K562 (cell line): ENCODE data around the gene EIF1. TPM values are rescaled to one million over a fixed set of nuclear protein-coding genes. Genes with fewer than 3 reads are reported as not detected.

Experiments
- FOXK2 ChIP-seq, 2 experiments: fragments of 450-650 bp; IDR thresholded peaks in 1 of 2; conservative IDR thresholded peaks in 1 of 2; 2 replicates each; pipeline ENCODE4 v1.6.1; 2016; ENCODE audit warnings: low read depth in 2 of 2, mild to moderate bottlenecking in 1 of 2
- KDM1A ChIP-seq, 2 experiments: fragments of 450-650 bp; IDR thresholded peaks; 2 replicates each; pipeline ENCODE4 v1.6.1; 2016; ENCODE audit warnings: mild to moderate bottlenecking in 2 of 2
- MXI1 ChIP-seq: IDR thresholded peaks from 2 replicates; pipeline ENCODE4 v1.6.1; 2011; ENCODE audit warnings: low read depth, mild to moderate bottlenecking, improper control_type of control experiment, low read length
- NFRKB ChIP-seq: fragments of 450-650 bp; IDR thresholded peaks from 2 replicates; pipeline ENCODE4 v1.6.1; 2016; ENCODE audit warnings: low read depth
- NFYB ChIP-seq: IDR thresholded peaks from 2 replicates; pipeline ENCODE4 v1.6.1; 2011; ENCODE audit warnings: mild to moderate bottlenecking, moderate library complexity; ENCODE audit not compliant: insufficient read length; ENCODE audit errors: extremely low read depth
- PHF21A ChIP-seq: fragments of 450-650 bp; IDR thresholded peaks from 2 replicates; pipeline ENCODE4 v1.6.1; 2017; ENCODE audit warnings: low read depth, borderline replicate concordance
- TAF7 ChIP-seq: fragments of 450-650 bp; IDR thresholded peaks from 2 replicates; pipeline ENCODE4 v1.6.1; 2016; ENCODE audit warnings: missing genetic modification characterization, missing compliant biosample characterization
- TCF7L2 ChIP-seq: fragments of 150-350 bp; IDR thresholded peaks from 2 replicates; pipeline ENCODE4 v1.6.1; 2016; ENCODE audit warnings: low read depth, mild to moderate bottlenecking, low read length, moderate library complexity
- ZKSCAN1 ChIP-seq: fragments of 150-350 bp; IDR thresholded peaks from 2 replicates; pipeline ENCODE4 v1.6.1; 2016; ENCODE audit warnings: low read depth, low read length
- ZNF696 ChIP-seq: fragments of 250-450 bp; sonication (Bioruptor Pico); conservative IDR thresholded peaks from 2 replicates; pipeline ENCODE4 v1.4.0; 2020; ENCODE audit warnings: mild to moderate bottlenecking, moderate library complexity
- polyA plus RNA-seq, 8 experiments: library from polyadenylated mRNA; depleted of rRNA in 4 of 8; stranded (reverse) in 5 of 8; unstranded in 3 of 8; fragments of >200 nt; fragmentation: Nextera tagmentation in 2 of 8; fragmentation: Illumina TruSeq in 1 of 8; extraction: Ambion mirVana in 2 of 8; extraction: Trizol in 1 of 8; gene quantifications; 2 replicates each; pipeline versions ENCODE4 v1.2.1 to v1.2.3, GENCODE V29; 2011 to 2014; ENCODE audit warnings: inconsistent platforms in 1 of 8, missing spikeins in 1 of 8
- total RNA-seq, 7 experiments: library from RNA; depleted of rRNA in 6 of 7; stranded (reverse); fragments of >200 nt in 6 of 7; fragmentation: Illumina TruSeq in 2 of 7; extraction: Trizol in 2 of 7; gene quantifications; 2 replicates each; pipeline versions ENCODE4 v1.2.1 to v1.2.3, GENCODE V29; 2011 to 2021; ENCODE audit warnings: low replicate concordance in 1 of 7
- TF ChIP-seq, protein P1 (sequence below): fragments of 200-800 bp; sonication (Bioruptor generic); IDR thresholded peaks from 2 replicates; pipeline ENCODE4 v1.6.1; 2017; ENCODE audit warnings: missing genetic modification characterization, missing compliant biosample characterization
- TF ChIP-seq, protein P2 (sequence below): fragments of 450-650 bp; formaldehyde crosslinking; IDR thresholded peaks from 2 replicates; pipeline ENCODE4 v1.4.0; 2020; ENCODE audit warnings: mild to moderate bottlenecking, mixed read lengths
- TF ChIP-seq, protein P3 (sequence below): fragments of 250-450 bp; sonication (Bioruptor Pico); IDR thresholded peaks from 2 replicates; pipeline ENCODE4 v1.4.0; 2020
- TF ChIP-seq, protein P4 (sequence below), 2 experiments: fragments of 450-650 bp; IDR thresholded peaks; 2 replicates each; pipeline ENCODE4 v1.6.1; 2018; ENCODE audit warnings: mild to moderate bottlenecking in 2 of 2, low read depth in 1 of 2; ENCODE audit not compliant: partially characterized antibody in 2 of 2

The EIF1 gene
- total and polyA plus RNA-seq, 9 of the 15 experiments (the other 6 are each of a cell fraction or from before 2014, with no cell fraction given) = 67.0 to 1,204 (median 320) TPM

DNA sequence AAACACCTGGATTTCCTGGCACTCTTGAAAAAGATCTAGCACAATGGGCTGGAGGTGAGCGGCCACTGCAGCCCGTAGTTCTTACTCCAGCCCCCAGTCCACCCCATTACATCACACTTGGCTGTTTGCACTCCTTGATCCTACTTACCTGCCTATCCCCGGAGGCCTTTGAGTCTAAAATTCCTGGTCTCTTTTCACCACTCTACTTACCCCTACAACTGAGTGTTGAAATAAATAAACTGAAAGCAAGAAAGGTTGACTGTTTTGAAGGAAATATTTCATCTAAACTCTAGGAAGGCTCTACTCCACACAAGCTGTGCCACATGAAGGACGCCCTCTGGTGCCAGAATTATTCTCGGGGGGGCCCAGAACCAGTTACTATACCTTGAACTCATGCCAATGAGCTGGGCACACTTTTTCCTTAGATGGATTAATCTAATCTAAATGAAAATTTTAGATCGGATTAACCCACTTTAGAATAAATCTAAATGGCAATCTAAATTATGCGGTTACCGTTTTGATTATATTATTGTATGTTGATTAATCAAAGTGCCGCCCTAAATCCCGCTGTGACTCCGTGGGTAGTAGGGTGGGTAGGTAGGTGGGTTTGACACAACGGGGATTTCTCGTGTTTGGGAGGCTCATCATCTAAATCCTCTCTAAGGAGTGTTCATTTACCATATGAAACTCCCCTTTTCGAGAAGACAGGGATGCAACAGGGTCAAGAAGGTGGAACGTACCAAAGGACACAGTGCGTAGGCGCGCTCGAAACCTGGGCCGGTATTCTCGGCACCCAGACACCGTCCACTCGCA, 651 bp upstream of the EIF1 start (continued):
- TF ChIP-seq, protein P1, sequence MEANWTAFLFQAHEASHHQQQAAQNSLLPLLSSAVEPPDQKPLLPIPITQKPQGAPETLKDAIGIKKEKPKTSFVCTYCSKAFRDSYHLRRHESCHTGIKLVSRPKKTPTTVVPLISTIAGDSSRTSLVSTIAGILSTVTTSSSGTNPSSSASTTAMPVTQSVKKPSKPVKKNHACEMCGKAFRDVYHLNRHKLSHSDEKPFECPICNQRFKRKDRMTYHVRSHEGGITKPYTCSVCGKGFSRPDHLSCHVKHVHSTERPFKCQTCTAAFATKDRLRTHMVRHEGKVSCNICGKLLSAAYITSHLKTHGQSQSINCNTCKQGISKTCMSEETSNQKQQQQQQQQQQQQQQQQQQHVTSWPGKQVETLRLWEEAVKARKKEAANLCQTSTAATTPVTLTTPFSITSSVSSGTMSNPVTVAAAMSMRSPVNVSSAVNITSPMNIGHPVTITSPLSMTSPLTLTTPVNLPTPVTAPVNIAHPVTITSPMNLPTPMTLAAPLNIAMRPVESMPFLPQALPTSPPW = peak; percentile 70
- TF ChIP-seq TAF7 (no peak), MXI1 (no peak), FOXK2 (conservative IDR thresholded peaks at IDR 0.05 in 1 of 2, IDR thresholded peaks at IDR 0.05 in 1 of 2; ENCODE audit: low read depth in 2 of 2) (peak in 1 of 2 experiments; percentile 91; a peak in 2 of 4 replicates), NFYB (no peak), PHF21A (no peak), KDM1A (IDR thresholded peaks at IDR 0.05) (peak in 1 of 2 experiments; percentile 11; a peak in 1 of 4 replicates), TCF7L2 (peak; percentile 75), ZNF696 (CRISPR knock-in tag) (no peak), NFRKB (peak; percentile 80; the same call in 1 of the 2 replicates), ZKSCAN1 (no peak)
- TF ChIP-seq, protein P2, sequence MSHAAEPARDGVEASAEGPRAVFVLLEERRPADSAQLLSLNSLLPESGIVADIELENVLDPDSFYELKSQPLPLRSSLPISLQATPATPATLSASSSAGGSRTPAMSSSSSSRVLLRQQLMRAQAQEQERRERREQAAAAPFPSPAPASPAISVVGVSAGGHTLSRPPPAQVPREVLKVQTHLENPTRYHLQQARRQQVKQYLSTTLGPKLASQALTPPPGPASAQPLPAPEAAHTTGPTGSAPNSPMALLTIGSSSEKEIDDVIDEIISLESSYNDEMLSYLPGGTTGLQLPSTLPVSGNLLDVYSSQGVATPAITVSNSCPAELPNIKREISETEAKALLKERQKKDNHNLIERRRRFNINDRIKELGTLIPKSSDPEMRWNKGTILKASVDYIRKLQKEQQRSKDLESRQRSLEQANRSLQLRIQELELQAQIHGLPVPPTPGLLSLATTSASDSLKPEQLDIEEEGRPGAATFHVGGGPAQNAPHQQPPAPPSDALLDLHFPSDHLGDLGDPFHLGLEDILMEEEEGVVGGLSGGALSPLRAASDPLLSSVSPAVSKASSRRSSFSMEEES (CRISPR knock-in tag) = no peak
- TF ChIP-seq, protein P3, sequence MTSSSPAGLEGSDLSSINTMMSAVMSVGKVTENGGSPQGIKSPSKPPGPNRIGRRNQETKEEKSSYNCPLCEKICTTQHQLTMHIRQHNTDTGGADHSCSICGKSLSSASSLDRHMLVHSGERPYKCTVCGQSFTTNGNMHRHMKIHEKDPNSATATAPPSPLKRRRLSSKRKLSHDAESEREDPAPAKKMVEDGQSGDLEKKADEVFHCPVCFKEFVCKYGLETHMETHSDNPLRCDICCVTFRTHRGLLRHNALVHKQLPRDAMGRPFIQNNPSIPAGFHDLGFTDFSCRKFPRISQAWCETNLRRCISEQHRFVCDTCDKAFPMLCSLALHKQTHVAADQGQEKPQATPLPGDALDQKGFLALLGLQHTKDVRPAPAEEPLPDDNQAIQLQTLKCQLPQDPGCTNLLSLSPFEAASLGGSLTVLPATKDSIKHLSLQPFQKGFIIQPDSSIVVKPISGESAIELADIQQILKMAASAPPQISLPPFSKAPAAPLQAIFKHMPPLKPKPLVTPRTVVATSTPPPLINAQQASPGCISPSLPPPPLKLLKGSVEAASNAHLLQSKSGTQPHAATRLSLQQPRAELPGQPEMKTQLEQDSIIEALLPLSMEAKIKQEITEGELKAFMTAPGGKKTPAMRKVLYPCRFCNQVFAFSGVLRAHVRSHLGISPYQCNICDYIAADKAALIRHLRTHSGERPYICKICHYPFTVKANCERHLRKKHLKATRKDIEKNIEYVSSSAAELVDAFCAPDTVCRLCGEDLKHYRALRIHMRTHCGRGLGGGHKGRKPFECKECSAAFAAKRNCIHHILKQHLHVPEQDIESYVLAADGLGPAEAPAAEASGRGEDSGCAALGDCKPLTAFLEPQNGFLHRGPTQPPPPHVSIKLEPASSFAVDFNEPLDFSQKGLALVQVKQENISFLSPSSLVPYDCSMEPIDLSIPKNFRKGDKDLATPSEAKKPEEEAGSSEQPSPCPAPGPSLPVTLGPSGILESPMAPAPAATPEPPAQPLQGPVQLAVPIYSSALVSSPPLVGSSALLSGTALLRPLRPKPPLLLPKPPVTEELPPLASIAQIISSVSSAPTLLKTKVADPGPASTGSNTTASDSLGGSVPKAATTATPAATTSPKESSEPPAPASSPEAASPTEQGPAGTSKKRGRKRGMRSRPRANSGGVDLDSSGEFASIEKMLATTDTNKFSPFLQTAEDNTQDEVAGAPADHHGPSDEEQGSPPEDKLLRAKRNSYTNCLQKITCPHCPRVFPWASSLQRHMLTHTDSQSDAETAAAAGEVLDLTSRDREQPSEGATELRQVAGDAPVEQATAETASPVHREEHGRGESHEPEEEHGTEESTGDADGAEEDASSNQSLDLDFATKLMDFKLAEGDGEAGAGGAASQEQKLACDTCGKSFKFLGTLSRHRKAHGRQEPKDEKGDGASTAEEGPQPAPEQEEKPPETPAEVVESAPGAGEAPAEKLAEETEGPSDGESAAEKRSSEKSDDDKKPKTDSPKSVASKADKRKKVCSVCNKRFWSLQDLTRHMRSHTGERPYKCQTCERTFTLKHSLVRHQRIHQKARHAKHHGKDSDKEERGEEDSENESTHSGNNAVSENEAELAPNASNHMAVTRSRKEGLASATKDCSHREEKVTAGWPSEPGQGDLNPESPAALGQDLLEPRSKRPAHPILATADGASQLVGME = no peak
- TF ChIP-seq, protein P4, sequence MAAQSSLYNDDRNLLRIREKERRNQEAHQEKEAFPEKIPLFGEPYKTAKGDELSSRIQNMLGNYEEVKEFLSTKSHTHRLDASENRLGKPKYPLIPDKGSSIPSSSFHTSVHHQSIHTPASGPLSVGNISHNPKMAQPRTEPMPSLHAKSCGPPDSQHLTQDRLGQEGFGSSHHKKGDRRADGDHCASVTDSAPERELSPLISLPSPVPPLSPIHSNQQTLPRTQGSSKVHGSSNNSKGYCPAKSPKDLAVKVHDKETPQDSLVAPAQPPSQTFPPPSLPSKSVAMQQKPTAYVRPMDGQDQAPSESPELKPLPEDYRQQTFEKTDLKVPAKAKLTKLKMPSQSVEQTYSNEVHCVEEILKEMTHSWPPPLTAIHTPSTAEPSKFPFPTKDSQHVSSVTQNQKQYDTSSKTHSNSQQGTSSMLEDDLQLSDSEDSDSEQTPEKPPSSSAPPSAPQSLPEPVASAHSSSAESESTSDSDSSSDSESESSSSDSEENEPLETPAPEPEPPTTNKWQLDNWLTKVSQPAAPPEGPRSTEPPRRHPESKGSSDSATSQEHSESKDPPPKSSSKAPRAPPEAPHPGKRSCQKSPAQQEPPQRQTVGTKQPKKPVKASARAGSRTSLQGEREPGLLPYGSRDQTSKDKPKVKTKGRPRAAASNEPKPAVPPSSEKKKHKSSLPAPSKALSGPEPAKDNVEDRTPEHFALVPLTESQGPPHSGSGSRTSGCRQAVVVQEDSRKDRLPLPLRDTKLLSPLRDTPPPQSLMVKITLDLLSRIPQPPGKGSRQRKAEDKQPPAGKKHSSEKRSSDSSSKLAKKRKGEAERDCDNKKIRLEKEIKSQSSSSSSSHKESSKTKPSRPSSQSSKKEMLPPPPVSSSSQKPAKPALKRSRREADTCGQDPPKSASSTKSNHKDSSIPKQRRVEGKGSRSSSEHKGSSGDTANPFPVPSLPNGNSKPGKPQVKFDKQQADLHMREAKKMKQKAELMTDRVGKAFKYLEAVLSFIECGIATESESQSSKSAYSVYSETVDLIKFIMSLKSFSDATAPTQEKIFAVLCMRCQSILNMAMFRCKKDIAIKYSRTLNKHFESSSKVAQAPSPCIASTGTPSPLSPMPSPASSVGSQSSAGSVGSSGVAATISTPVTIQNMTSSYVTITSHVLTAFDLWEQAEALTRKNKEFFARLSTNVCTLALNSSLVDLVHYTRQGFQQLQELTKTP (IDR thresholded peaks at IDR 0.05; ENCODE audit: low read depth in 1 of 2, partially characterized antibody in 2 of 2) = peak in 1 of 2 experiments; percentile 44
